Measurements from ENCODE around the gene IL4R. TPM values are rescaled to one million over a fixed set of nuclear protein-coding genes. Genes with fewer than 3 reads are reported as not detected.
A peak's percentile ranks its signal among the peaks of the same experiment; 100 is the strongest.
"Not testable (repeated sequence)": the region's sequence is repeated elsewhere in the genome, so short reads cannot be mapped to it uniquely, and the experiment has no call there.

The IL4R gene
- total RNA-seq (2014; rRNA removed; shearing (Covaris generic)), result 71.0 and 75.1 TPM in 2 replicates

DNA sequence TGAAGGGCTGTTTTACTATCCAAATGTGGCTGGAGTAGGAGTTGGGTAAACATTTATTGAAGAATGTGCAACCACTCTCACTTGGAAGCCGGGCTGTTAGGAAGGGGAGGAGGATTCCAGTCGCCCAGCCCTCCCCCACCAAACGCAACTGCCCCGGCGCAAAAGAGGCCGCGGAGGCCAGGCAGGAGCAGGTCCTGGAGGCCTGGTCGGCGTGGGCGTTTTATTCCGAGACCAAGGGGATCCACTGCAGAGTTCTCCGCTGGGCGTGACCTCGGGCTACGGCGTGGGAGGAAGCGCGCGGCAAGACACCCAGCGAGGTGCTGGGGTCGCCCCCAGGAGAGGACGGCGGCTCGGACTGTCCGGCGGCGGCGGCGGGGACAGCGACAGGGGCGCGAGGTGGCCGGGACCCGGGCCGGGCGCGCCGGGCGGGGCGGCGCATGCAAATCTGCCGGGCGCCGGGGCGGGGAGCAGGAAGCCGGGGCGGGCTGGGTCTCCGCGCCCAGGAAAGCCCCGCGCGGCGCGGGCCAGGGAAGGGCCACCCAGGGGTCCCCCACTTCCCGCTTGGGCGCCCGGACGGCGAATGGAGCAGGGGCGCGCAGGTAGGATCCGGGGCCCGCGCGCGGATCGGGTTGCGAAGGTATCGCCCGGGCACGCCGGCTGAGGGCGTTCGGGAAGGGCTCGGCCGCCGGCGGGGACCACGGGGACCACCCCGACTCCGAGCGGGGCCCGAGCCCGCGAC, at the start of gene IL4R:
TSS of gene IL4R (plus strand) at position 553 of the 739 bp plus-strand sequence. CDS start 26,230 bp downstream, outside the sequence.
- Histone ChIP-seq H3K27me3 (no peaks in the 10 kb centered on the region), H3K9me3 (replicated peaks) (no peaks in the 10 kb centered on the region), H3K36me3 (peaks cover 7% of the 10 kb centered on the region), H3K4me1 (peaks cover 15% of the 10 kb centered on the region; the same call in 1 of the 2 replicates), H3K4me3 (peak within 1 kb of the TSS; percentile 84), H3K27ac (peak within 1 kb of the TSS; percentile 93)
- DNase-seq, result peak; percentile 70 to 74

DNA sequence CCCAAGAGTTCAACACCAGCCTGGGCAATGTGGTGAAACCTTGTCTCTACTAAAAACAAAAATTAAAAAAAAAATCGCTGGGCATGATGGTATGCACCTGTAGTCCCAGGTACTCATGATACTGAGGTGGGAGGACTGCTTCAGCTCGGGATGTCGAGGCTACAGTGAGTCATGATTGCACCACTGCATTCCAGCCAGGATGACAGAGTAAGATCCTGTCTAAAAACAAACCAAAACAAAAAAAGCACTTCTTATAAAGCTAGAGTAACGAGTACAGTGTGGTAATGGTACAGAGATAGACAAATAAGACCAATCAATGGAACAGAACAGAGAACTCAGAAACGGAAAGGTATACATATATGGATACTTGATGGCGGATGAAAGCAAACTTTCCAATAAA, 49.6 kb upstream of the IL4R start:
- Histone ChIP-seq H3K27me3 (no peaks in the 10 kb centered on the region), H3K4me3 (no peak overlapping the region), H3K4me1 (no peaks in the 10 kb centered on the region), H3K36me3 (no peaks in the 10 kb centered on the region), H3K27ac (no peak overlapping the region), H3K9me3 (replicated peaks) (no peaks in the 10 kb centered on the region)
- no peak for DNase-seq

DNA sequence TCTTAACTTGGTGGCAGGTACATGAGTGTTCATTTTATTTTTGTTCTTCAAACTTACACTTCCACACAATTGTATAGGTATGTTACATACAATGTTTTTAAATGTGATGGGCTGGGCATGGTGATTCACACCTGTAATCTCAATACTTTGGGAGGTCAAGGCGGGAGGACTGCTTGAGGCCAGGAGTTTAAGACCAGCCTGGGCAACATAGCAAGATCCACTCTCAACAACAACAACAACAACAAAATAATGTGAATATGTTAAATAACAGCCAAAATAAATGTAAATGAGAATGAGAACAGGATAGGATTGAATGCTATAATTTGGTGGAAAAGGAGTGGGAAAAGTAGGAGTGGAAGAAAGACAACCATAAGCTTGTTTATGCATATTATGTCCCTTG, 47.8 kb upstream of the IL4R start:
- no peak for DNase-seq
- Histone ChIP-seq H3K27ac (no peak overlapping the region), H3K4me3 (no peak overlapping the region)

DNA sequence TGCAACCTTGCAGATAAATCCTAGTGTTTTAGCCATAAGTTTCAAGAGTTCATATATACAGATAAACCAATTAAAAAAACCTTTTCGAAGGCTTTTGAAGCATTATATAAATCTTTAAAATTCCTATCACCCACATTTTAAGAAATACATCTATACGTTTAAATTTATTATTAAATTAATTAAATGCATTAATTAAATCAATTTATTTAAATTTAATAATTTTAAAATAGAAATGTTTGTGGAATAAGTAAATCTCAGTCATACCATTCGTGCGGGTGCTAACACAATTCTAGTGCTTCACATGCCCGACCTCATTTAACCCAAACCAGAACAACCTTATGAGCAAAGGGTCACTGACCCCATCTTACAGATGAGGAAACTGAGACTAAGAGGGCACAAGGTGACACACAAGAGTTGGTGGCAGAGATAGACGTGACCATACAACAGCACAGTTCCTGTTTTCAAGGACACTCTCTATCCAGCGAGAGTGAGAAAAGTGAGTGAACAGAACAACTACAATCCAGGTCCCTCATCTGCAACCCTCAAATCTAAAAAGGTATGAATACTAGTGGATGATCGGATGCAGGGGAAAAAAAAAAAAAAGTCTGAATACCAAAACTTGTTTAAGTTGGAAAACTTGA, 46.6 kb upstream of the IL4R start:
- Histone ChIP-seq H3K9me3 (replicated peaks) (no peaks in the 10 kb centered on the region), H3K27me3 (no peaks in the 10 kb centered on the region), H3K27ac (no peak overlapping the region), H3K36me3 (no peaks in the 10 kb centered on the region), H3K4me3 (no peak overlapping the region), H3K4me1 (no peaks in the 10 kb centered on the region)
- DNase-seq, result no peak

More for the DNA sequence above, 47.8 kb upstream of the IL4R start:
- H3K9me3 ChIP-seq (replicated peaks), result no peaks in the 10 kb centered on the region
- H3K4me1 ChIP-seq, result no peaks in the 10 kb centered on the region
- no peaks in the 10 kb centered on the region for H3K27me3 ChIP-seq
- no peaks in the 10 kb centered on the region for H3K36me3 ChIP-seq

DNA sequence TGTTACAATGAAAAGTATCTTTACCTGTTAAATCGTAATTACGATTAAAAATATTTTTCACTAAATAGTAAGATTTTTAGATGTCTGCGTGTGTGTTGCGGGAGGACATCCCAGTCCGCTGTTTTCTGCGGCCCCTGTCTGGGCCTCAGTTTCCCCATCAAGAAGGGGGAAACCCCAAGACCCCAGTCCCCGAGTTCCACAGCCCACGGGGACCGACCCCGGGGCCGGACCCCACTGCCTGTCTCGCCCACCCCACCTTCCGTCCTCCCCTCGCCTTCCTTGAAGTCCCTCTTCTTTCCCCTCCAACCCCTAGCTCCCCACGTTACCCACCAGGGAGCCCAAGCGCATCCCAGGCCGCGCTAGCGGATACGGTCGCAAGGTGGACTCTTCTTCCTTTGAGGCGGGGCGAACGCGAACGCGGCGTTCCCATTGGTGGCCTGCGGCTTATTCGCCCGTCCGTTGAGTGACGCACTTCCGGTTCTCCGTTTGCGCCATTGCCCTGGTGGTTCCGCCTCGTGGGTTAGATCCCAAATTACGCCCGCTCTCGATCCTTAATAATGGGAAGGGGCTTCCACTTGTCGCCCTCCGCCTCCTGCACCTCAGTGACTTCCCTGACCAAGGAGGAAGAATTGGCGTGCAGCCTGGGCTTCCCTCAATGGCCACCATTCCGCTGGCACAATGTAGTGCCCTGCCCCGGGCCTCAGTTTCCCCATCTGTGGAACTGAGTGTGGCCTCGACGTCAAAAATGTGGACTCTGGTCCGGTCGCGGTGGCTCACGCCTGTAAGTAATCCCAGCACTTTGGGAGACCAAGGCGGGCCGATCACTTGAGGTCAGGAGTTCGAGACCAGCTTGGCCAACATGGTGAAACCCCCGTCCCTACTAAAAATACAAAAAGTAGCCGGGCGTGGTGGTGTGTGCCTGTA, 45.1 kb upstream of the IL4R start, which contains the start of gene NSMCE1:
TSS of gene NSMCE1 (minus strand) at position 397 of the 924 bp plus-strand sequence. CDS start 11,202 bp downstream, outside the sequence.
- peak; percentile 96 for DNase-seq
- Histone ChIP-seq H3K27ac (peak within 1 kb of the TSS; percentile 53), H3K9me3 (replicated peaks) (no peaks in the 10 kb centered on the region)

DNA sequence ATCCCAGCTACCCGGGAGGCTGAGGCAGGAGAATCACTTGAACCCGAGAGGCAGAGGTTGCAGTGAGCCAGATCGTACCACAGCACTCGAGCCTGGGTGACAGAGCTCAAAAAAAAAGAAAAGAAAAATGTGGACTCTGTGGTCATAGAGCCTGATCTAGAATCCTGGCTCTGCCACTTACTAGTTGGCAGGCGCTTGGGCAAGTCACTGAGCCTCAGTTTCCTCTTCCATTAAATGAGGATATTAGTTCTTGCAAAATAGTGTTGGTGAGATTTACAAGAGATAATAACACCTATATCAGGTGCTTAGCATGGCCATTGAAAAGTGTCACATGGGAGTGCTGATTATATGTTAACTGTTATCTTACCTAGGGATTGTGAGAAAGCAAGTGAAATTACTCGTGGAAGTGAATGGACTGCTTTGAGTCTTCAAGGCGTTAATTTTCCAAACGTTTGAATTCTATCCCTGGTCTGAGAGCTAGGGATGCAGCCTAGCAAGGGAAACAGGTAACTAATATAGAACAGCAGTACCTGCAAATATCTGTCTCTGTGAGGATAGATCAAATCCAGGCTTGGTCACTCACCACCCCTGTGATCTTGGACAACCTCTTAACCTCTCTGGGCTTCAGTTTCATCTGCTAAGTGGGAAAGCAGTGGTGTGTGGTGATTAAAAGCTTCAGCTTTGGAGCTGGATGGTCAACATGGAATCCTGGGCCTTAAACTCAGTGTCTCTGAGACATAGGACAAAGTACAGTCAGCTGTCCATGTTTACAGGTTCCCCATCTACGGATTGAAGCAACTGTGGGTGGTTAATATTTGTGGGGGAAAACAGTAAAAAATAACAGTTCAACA, 44.2 kb upstream of the IL4R start:
- Histone ChIP-seq H3K4me1 (no peaks in the 10 kb centered on the region), H3K4me3 (peak overlapping the region; percentile 76)
- DNase-seq, result no peak

More for the DNA sequence above, 45.1 kb upstream of the IL4R start, which contains the start of gene NSMCE1:
- Histone ChIP-seq H3K36me3 (no peaks in the 10 kb centered on the region), H3K27me3 (no peaks in the 10 kb centered on the region), H3K4me1 (no peaks in the 10 kb centered on the region), H3K4me3 (peak within 1 kb of the TSS; percentile 76)

DNA sequence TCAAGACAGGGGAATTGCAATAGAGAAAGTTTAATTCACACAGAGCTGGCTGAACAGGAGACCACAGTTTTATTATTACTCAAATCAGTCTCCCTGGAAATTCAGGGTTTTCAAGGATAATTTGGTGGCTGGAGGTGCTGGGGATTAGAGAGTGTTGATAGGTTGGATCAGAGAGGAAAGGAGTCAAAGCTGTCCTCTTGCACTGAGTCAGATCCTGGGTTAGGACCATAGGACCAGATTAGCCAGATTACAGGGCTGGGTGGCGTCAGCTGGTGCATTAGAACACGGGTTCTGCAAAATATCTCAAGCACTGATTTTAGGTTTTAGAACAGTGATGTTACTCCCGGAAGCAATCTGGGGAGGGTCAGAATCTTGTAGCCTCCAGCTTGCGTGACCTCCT, 43.4 kb upstream of the IL4R start:
- no peak overlapping the region for H3K4me3 ChIP-seq
- no peaks in the 10 kb centered on the region for H3K36me3 ChIP-seq
- H3K27ac ChIP-seq, result no peak overlapping the region
- DNase-seq, result no peak
- H3K4me1 ChIP-seq, result no peaks in the 10 kb centered on the region
- H3K9me3 ChIP-seq (replicated peaks), result no peaks in the 10 kb centered on the region
- no peaks in the 10 kb centered on the region for H3K27me3 ChIP-seq

More for the DNA sequence above, 44.2 kb upstream of the IL4R start:
- H3K36me3 ChIP-seq, result no peaks in the 10 kb centered on the region
- no peak overlapping the region for H3K27ac ChIP-seq
- no peaks in the 10 kb centered on the region for H3K27me3 ChIP-seq
- H3K9me3 ChIP-seq (replicated peaks), result no peaks in the 10 kb centered on the region

DNA sequence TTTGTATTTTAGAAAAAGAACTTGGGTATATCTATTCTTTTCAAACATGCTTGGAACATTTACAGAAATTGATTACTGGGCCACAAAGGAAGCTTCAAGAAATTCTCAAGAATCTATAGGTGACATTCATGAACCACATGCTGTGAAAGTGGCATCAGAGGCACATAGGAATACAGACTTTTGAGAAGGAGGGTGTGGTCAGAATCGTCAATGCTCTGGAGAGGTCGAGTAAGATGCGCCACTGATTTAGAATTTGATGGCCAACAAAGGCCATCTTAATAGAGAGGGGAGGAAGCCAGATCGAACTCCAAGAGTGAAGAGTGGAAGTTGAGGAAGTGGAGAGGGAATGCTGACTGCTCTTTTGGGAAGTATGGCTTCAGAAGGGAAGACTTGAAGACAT, 41.7 kb upstream of the IL4R start:
- Histone ChIP-seq H3K9me3 (replicated peaks) (no peaks in the 10 kb centered on the region), H3K4me1 (no peaks in the 10 kb centered on the region), H3K36me3 (no peaks in the 10 kb centered on the region), H3K4me3 (no peak overlapping the region), H3K27me3 (no peaks in the 10 kb centered on the region), H3K27ac (no peak overlapping the region)
- no peak for DNase-seq

DNA sequence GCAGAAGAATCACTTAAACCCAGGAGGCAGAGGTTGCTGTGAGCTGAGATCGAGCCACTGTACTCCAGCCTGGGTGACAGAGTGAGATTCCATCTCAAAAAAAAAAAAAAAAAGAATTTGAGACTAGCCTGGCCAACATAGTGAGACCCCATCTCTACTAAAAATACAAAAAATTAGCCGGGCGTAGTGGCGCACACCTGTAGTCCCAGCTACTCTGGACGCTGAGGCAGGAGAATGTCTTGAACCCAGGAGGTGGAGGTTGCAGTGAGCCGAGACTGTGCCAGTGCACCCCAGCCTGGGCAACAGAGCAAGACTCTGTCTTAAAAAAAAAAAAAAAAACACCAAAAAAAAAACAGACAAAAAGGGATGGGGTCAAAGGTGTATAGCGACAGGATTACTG, 41.1 kb upstream of the IL4R start:
- H3K4me1 ChIP-seq; H3K27ac ChIP-seq; H3K27me3 ChIP-seq; DNase-seq; H3K4me3 ChIP-seq; H3K36me3 ChIP-seq; H3K9me3 ChIP-seq (replicated peaks): not testable (repeated sequence)

DNA sequence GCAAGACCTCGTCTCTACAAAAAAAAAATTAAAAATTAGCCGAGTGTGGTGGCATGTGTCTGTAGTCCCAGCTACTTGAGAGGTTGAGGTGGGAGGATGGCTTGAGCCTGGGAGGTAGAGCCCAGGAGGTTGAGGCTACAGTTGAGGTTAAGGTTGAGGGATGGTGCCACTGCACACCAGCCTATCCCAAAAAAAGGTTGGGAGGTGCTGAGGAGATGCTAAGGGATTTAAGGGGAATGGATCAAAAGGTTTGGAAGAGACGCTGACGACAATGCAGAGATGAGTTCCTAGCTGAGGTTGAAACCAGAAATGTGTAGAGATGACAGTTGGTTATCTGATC, 40.5 kb upstream of the IL4R start:
- no peaks in the 10 kb centered on the region for H3K4me1 ChIP-seq
- no peaks in the 10 kb centered on the region for H3K27me3 ChIP-seq
- no peak for DNase-seq
- H3K36me3 ChIP-seq, result no peaks in the 10 kb centered on the region
- H3K9me3 ChIP-seq (replicated peaks), result no peaks in the 10 kb centered on the region
- H3K27ac ChIP-seq, result no peak overlapping the region
- no peak overlapping the region for H3K4me3 ChIP-seq

DNA sequence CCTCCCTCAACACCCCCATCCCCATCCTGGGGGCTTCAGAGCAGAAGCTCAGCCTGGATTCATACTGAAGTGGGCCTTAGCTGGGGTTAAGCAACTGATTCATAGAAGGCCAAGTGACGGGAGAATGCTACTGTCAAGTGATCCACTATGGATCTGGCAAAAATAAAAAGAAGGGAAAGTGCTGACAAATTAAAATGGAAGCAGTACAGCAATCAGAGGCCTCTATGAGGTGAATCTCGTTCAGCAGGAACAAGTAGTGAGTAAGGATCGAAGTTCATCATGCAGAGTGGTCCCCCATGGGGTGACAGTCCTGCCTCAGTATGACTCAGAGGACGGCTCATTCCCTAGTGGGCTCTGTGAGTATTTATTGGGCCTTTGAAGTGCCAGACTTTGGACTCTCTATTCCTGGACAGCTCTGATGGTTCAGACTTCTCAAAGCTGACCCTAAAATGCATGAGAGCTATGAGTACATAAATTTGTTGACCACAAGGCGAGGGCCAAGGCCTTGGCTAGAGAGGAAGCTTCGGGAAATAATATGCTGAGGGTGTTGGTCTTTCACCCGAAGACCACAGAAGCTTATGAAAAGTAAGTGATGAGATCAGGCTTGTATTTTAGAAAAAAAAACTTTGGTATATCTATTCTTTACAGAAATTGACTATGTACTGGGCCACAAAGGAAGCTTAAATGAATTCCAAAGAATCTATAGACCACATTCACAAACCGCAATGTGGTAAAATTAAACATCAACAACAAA, 39.9 kb upstream of the IL4R start:
- H3K27me3 ChIP-seq, result no peaks in the 10 kb centered on the region
- DNase-seq, result no peak
- H3K4me1 ChIP-seq, result no peaks in the 10 kb centered on the region
- no peaks in the 10 kb centered on the region for H3K9me3 ChIP-seq (replicated peaks)
- H3K27ac ChIP-seq, result no peak overlapping the region
- H3K4me3 ChIP-seq, result no peak overlapping the region
- no peaks in the 10 kb centered on the region for H3K36me3 ChIP-seq

DNA sequence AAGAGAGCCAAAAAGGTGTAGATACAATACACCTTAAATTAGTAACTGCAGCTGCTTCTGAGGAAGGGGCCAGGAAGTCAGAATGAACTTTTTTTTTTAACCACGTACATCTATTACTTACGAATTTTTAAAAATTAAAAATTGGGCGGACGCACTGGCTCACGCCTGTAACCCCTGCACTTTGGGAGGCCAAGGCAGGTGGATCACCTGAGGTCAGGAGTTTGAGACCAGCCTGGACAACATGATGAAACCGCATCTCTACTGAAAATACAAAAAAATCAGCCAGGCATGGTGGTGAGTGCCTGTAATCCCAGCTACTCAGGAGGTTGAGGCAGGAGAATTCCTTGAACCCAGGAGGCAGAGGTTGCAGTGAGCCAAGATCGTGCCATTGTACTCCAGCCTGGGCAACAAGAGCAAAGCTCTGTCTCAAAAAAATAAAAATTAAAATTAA, 39.3 kb upstream of the IL4R start:
- DNase-seq, H3K27ac ChIP-seq, H3K4me3 ChIP-seq: not testable (repeated sequence)

DNA sequence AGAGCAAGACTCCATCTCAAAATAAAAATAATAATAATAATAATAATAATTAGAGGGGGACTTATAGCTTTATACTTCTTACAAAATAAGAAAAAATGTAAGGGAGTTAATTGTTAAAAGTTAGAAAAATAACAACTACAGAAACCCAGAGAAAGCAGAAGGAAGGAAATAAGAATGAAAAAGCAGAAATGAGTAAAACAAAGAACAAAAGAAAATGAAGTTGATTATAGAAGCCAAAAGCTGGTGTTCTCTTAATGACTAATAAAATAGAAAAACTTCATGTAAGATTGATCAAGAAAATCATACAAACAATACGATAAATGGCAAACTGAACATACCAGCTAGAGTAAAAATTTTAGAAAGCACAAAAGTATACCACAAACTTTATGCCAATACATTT, 38.4 kb upstream of the IL4R start:
- Histone ChIP-seq H3K36me3 (no peaks in the 10 kb centered on the region), H3K27ac (no peak overlapping the region), H3K27me3 (no peaks in the 10 kb centered on the region), H3K9me3 (replicated peaks) (no peaks in the 10 kb centered on the region), H3K4me1 (no peaks in the 10 kb centered on the region), H3K4me3 (no peak overlapping the region)
- DNase-seq, result no peak

More for the DNA sequence above, 39.3 kb upstream of the IL4R start:
- not testable (repeated sequence) for H3K27me3 ChIP-seq; H3K4me1 ChIP-seq; H3K9me3 ChIP-seq (replicated peaks); H3K36me3 ChIP-seq
